COR-L47 (cell line): Measurements from ENCODE around the gene ARHGAP29.

ENCODE experiments used
- DNase-seq: peaks from one replicate; lab custom pipeline; 2025; lab: John Stamatoyannopoulos, UW

ARHGAP29 gene

DNA sequence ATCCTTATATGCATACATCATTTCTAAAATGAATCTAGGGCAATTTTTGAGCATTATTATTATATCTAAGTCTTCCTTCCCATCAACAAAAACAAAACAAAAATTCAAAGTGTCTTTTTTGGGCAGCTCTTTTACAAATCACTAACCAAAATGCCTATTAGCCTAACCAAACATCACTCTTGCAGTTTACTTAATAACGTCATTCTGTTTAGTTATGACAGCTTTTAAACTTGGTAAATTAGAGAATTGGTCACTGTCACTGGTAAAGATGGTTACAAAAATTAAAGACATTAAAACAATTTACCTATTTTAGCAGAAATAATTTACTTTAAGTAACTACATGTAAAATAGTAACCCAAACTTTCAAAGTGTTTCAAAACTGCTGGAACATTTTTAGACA is 2.8 kb downstream of the ARHGAP29 start:
- DNase-seq: no peak

DNA sequence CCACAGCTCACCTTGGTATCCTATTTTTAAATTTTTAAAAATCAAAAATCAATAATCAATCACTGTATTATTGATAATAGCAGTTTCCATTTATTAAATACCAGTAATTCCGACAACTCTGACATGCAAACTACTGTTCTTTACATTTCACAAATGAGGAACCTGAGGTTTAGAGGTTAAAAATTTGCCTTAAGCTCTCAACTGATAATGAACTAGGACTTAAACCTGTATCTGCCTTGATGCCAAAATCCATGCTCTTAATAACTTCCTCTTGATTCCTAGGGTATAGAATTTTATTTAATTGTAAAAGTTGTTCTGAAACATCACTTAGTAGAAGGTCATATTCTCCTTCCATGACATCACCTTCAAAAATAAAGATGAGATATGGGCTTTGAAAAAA is 5.6 kb downstream of the ARHGAP29 start:
- no peak for DNase-seq

DNA sequence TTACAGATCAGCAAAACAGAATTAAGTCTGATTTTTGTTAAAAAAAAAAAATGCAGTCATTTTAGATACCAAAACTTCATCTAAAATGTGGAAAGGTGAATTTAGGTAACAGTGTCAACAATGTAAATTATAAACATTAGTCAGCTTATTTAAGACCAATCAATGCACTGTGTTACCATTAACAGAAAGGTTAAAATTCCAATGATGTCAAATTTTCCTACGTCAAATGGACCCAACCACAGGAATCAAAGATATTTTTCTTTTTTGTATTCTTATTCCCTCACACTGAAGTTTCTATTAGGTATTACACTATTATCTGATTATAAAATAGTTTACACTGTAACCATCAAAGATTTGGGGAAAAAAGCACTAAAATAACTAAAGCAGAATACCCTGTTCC is 6.5 kb downstream of the ARHGAP29 start:
- no peak for DNase-seq

DNA sequence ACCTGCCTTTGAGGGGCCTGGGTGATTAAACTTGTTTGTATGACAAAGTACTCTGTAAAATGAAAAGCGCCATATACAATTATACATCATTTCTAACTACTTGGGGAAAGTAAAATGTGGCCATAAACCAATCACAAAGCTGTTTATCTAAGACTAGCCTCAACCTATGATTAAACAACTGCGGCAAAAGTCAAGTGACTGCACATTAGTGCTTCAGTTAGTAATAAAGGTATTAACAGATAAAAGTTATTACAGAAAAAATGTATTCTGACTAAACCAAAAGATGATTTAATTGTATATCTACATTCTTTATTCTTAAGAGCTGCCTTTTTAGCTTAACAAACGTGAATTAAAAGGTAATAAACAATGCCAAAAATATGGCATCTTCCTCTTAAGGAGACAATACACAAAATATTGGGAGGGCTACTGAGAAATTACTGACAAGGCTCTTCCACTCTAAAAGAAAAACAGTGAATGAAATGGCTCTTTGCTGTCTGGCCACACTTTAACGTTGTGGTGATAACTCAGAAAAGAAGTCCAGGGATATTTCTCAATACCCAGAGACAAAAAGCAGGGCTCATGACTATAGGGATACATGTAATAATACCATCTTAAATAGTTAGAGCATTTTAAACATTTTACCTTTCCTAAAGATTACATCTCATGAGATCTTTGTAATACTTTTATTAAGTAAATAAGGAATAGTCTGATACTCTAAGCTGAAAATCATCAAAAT is 8.6 kb downstream of the ARHGAP29 start:
- DNase-seq: no peak

DNA sequence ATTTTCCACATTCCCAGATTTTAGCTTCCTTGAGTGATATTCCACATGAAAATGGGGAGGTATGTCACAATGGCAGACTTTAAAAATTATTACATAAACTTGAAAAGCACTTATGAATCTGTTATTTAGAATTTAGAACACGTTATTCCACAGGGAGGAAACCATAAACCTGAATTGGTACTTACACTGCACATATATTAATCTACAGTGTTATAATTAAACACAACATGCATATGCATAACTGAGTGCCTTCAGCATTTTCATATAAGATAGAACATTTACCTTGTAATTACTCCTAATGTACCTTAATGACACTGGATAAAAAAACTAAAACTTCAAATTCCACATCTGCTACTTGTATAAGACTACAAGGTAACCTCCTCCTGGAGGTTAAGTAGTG is 9.8 kb downstream of the ARHGAP29 start:
- no peak for DNase-seq

DNA sequence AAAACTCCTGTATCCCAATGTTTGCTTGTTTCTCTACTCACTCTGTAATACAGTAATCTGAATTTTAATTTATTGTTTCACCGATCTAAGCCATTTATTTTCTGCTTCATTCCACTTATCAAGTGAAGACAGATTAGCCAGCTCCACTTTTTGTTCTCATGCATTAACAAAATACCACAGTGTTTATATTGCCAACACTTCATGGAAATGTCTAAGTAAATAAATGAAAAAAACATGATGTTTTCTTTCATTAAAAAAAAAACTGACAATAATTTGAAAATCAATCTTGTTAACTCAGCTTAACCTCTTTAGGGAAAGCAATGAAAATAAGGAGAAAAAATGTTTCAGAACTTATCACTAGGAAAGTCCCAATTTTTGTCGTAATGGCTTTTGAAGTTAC is 11.5 kb downstream of the ARHGAP29 start:
- no peak for DNase-seq

DNA sequence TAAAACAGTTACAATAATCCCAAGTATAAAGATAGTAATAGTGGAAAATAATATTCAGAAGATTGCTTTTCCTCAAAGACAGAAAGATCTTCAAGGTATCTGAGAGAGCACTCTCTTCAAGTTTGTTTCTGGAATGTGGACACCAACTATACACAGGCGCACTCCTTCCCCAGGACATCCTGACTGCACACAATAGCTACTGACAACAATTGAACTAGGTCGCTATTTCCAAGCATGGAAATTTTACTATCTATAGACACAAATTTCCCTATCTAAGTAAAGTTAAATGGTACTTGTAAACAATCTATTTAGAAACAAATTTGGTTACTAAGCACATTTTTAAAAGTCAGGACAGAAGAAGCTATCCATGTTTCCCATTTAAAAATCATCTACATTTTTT is 19.1 kb downstream of the ARHGAP29 start:
- no peak for DNase-seq

DNA sequence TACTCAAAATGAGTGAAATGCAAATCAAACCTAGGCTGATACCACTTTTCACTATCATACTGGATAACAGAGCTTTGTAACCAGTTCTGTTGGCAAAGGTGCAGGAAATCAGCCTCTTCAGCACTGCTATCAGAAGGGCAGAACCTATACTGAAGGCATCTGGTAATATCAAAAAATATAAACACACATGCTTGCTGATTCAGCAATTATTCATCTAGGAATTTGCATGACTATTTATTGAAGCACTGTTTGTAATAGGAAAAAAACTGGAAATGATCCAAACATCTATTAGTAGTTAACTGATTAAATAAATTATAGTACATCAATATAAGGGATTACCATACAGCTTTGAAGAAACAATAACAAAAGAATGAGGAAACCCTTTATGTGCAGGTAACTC is 21.4 kb downstream of the ARHGAP29 start:
- no peak for DNase-seq

DNA sequence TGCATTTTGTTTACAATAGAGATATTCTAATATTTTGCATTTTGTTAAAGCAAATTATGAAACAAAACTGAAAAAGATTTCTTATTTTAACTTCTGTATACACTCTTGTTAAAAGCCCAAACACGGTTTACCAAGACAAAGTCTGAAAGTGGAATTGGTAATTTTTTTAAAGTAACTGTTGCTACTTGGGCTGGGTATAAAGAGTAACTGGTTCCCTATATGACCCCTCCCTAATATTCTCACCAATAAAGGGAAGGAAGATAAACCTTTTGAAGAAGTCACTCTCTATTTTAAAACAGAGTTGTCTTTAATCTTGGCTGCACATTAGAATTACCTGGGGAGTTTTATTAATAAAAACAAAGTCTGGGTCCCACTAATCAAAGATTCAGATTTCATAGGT is 27.4 kb downstream of the ARHGAP29 start:
- DNase-seq: no peak

DNA sequence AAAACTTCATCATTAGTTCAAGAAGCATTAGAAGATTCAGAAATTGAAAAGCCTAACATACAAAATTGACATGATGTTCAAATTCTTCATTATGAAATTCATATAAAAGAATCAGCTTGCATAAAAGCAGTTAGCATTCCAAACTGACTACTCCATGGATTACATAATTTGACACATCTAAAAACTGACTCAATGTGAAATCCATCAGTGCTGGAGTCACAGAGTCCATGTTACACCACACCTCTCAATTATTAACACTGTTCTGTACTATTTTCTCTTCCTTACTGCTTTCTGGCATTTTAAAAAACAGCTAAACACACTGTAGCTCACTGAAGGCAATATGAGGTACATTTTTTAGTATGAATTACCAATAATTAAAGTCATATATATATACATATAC is 28.0 kb downstream of the ARHGAP29 start:
- DNase-seq: no peak

DNA sequence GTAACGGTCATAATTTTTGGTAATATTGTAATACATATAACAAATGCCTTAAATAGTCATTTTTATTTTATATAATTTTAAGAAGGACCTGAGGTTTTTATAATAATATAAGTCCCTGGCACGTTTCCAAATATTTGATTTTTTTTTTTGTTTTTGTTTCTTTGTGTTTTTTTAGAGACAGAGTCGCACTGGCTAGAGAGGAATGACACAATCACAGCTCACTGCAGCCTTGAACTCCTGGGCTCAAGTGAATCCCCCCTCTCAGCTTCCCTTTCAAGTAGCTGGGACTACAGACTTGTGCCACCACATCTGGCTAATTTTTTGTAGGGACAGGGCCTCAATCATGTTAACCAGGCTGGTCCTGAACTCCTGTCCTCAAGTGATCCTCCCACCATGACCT is 29.7 kb downstream of the ARHGAP29 start:
- DNase-seq: no peak

DNA sequence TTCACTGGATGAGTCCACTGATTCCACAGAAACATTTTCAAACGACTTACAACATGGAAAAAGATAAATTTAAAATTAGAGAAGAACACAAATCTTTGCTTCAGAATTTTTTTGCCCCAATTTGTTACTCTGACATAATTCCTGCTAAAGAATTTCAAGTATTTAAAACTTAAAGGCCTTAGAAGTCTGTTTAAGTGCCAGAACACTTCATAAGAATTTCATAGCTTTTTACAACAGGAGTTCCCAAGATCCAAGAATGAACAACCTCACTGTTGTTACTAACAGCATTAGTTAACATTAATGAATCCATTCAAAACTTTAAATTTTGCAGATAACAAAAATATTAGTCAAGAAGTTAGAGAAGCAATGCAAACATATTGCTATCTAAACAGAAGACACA is 31.7 kb downstream of the ARHGAP29 start:
- no peak for DNase-seq

DNA sequence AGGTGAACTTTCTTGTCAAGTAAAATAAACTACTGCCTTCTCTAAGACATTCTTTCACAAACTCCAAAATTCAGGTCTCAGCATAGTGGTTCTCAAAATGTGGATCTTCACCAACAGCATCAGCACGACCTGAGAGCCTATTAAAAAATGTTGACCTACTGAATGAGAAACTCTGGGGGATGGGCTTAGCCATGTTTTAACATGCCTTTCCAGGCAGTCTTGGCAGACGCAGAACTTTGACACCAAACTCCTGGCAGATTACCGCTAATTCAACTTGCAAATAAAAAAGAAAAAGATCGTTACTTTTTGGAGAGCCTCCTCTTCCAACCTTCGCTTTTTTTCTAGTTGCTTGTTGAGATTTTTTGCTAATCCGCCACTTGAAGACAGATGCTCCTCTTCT is 35.1 kb downstream of the ARHGAP29 start:
- no peak for DNase-seq

DNA sequence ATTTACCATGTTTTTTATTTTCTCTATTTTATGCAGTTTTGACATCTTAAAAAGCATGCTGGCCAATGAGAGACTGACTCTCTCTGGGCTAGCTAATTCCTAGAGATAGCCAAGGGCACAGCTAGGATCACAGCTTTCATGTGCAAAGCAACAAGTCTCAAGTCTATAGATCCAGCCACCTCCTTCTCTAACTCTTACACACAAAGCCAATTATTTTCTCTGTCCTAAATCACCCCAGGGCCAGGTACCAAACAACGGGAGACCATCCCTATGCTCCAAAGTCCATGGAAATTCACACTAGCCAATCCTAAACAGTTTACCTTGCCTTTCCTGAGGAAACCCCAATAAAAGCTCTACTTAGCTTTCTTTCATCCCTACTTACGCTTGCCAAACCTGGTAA is 38.0 kb downstream of the ARHGAP29 start:
- no peak for DNase-seq

DNA sequence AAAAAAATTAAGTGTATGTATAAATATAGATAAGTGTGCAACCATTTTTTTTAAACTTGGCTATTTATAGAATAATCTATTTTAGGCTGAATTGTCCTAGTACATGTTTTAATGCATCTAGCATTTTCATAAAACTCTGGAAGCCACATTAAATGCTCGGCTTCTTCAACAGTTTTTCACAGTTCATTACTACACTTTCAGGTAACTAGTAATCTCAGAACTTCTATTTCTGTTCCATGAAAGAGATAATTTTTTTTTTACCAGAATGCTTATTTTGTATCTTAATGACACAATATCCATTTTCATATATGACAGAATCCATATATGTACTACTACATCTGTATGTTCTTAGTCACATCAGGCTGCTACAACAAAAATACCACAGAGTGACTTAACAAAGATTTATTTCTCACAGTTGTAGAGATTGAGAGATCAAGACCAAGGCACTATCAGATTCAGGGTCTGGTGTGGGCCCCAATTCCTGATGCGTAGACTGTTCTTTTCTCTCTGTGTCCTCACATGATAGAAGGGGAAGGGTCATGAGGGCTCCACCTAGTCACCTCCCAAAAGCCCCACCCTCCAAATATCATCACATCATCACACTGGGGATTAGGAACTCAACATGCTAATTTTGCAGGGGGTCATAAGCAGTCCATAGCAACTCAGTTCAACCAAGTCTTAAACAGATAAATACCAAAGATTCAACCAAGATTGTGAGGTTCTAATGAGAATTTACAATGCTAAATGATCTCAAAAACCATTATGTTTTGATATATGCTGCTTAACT is 43.1 kb downstream of the ARHGAP29 start:
- DNase-seq: no peak

DNA sequence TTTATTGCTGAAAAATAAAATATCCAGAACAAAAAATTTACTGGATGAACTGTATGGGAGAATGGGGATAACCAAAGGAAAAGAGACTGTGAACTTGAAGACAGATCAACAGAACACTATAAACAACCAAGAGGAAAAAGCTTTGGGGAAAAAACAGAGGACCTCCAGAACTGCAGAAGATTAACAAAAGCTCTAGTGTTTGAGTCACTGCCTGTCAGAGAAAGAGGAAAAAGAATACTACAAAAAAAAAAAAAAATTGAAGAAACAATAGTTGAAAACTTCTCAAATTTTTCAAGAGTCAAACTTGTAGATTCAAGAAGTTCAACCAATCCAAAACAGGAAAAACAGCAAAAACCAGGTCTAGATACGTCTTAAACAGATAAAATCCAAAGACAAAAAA is 44.3 kb downstream of the ARHGAP29 start:
- DNase-seq: no peak

DNA sequence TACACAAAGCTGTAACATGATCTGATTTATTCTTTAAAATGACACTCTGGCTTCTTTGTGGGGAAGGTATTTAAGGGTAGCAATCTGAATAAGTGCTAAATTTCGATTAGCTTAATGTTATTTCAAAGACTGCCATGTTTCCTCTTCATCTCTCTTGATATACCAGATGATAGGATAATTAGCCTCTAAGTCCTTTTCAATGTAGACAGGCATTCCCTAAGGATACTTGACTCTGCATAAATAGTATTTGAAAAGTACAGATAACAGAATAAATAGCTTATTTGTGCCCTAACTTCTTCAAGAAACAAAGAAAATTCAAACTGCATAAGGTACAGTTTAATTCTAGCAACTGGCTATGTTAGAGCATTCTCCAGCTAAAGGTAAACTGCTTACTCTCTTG is 46.2 kb downstream of the ARHGAP29 start:
- no peak for DNase-seq

DNA sequence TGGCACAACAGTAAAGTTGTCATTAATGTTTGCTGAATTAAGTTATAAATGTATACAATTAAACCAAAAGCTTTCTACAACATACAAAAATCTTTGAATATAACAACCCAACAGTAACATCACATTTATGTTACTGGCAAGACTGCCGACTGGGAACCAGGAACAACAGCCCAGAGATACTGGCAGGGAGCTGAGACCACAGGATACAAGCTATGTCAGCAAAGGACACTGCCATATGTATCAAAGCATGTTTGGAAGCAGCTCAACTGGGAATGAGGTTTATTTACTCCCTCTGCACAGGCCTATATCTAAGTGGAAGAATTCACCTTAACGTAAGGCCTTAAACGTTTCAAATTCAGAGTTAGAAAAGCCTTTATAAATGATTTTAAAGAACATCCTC is 50.4 kb downstream of the ARHGAP29 start:
- DNase-seq: no peak

DNA sequence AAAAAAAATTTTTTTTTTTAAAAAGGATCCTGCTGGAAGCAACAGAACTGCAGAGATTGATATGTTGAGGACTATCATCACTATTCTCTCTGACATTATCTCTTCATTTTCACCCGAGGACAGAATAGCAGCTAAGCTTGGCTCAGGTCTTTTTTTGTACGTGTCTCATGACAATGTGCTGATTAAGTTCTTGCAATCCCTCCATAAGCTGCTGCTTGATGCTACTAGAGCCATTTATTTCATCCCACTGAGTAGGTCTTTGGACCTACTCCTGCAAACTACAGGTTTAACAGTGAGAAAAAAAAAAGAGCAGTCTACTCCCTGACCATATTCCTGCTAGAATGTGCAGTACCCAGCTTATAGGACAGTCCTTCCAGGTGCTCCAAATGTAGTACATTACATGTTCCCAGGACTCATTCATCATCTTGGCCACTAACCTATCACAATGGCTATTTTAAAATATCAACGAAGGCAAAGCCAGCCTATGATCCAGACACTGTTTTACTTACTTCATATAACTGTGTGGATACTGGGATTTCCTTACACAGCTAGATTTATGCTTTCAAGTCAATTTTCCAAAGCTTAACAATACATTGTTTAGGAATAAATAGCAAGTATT is 54.1 kb downstream of the ARHGAP29 start:
- no peak for DNase-seq

DNA sequence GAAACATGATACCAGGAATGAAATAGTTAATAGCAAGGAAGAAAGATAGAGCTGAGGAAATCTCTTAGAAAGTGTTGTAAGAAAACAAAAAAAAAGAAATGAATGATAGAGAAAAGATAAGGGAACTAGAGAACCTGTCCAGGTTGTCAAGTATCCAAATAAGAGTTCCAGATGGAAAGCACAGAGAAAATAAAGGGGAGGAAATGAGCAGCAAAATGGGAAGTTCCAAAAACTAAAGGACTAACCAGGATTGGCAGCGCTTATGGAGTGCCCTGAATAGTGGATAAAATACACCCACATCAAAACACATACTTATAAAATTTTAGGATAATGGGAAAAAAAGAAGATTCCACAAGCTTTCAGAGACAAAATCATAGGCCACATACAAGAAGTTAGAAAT is 55.2 kb downstream of the ARHGAP29 start:
- DNase-seq: no peak

DNA sequence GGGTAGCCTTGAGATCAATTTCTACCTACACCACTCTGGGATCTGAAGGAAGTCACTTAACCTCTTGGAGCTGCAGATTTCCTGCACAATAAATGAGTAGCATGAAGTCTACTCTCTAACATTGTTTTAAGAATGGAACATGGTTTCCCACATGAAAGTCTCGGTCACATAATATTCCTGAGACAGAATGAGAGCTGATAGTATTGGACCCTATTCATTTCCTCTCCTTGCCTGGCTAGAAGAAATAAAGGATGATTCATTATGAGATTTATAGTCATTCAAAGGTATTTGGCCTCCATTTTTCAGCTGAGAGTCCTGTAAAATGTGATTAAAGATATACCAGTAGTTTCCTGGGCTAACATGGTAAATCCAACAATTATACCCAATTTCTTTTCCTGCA is 56.7 kb downstream of the ARHGAP29 start:
- no peak for DNase-seq

DNA sequence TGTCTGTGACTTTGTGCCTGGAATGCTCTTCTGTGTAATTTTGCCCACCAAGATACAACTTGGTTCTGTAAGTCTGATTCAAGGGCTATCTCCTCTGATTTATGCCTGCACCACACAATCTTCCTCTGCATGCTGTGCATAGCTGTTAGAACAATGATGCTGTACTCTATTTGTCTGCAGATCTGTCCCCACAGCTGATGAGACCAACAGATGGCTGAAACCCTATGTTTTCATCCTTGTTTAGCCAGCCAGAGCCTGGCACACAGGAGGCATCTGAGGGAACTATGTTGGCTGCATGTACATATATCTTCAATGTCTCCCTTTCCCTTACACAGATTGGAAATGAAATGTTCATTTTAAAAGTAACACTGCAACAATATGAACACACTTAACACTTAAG is 58.5 kb downstream of the ARHGAP29 start:
- no peak for DNase-seq

DNA sequence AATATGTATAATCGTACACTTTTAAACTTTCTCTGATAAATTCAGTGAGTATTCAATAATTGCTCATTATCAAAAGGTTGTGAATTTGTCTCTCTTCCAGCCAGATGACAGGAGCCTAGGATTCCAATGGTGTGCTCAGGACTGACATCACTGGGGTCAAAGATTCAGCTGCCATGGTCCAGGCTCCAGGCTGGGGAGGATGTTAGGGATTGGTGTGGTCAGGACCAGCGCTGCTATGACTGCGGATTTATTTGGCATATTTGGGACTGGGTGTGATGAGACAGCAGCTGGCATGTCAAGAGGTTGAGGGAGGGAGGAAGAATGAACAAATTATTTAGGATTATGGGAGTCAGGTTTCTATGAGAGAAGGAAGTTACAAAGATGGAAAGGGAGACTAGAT is 68.3 kb downstream of the ARHGAP29 start:
- no peak for DNase-seq
